Right atrium auricular region (tissue), 2 donors: Measurements from ENCODE around the gene FBXO21. TPM values are rescaled to one million over a fixed set of nuclear protein-coding genes. Genes with fewer than 3 reads are reported as not detected.
"Not testable (repeated sequence)": the region's sequence is repeated elsewhere in the genome, so short reads cannot be mapped to it uniquely, and the experiment has no call there.

Source experiments
- DNase-seq: peaks from one replicate; pipeline ENCODE4 v3.0.0-alpha.2; 2019; ENCODE audit warnings: low spot score
- H3K27ac ChIP-seq, 2 donors: fragments of 200-600 bp; sonication (generic); 1 replicate in 1 of 2; 2 replicates in 1 of 2; pipeline ENCODE4 v1.5.1; 2016 to 2019
- H3K27me3 ChIP-seq, 2 donors: fragments of 200-600 bp; sonication (generic); one replicate each; pipeline versions ENCODE4 v1.5.1 to v1.6.0; 2017 to 2019
- H3K36me3 ChIP-seq: fragments of 200-600 bp; sonication (generic); one replicate; pipeline ENCODE4 v1.5.1; 2016
- H3K4me1 ChIP-seq, 2 donors: fragments of 200-600 bp; sonication (generic); one replicate each; pipeline versions ENCODE4 v1.5.1 to v1.6.0; 2017 to 2019
- H3K4me3 ChIP-seq, 2 donors: fragments of 200-600 bp; sonication (generic); 1 replicate in 1 of 2; 2 replicates in 1 of 2; pipeline ENCODE4 v1.5.1; 2017 to 2019; ENCODE audit warnings: mild to moderate bottlenecking in 1 of 2, moderate library complexity in 1 of 2
- H3K9me3 ChIP-seq, 2 donors: fragments of 200-600 bp; sonication (generic); one replicate each; pipeline ENCODE4 v1.5.1; 2019
- CTCF ChIP-seq, 2 donors: fragments of 200-600 bp; sonication (generic); IDR thresholded peaks; one replicate each; pipeline ENCODE4 v1.5.1; 2019; ENCODE audit warnings: antibody characterized with exemption in 2 of 2
- total RNA-seq, 2 donors: library from RNA; depleted of rRNA; stranded (reverse); fragments of >200 nt; gene quantifications; one replicate each; pipeline ENCODE4 v1.1.0, GENCODE V29; 2016

The FBXO21 gene
- total RNA-seq, 2 donors from 2014 or later = 43.5 to 77.9 TPM

DNA sequence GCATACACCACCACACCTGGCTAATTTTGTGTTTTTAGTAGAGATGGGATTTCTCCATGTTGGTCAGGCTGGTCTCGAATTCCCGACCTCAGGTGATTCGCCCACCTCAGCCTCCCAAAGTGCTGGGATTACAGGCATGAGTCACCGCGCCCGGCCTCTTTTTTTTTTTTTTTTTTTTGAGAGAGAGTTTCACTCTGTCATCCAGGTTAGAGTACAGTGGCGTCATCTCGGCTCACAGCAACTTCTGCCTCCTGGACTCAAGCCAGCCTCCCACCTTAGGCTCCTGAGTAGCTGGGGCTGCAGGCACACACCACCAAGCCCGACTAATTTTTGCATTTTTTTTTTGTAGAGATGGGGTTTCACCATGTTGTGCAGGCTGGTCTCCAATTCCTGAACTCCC is 4.8 kb upstream of the FBXO21 start:
- not testable (repeated sequence) for H3K4me1 ChIP-seq, DNase-seq, H3K4me3 ChIP-seq, H3K9me3 ChIP-seq, H3K36me3 ChIP-seq, H3K27ac ChIP-seq, H3K27me3 ChIP-seq

GRCh38 chr12:117193903-117194302 is 3.6 kb upstream of the FBXO21 start:
- Histone ChIP-seq H3K4me1 (peaks cover 0 to 12% of the 10 kb centered on the region in 2 donors), H3K36me3 (no peaks in the 10 kb centered on the region)

GRCh38 chr12:117192581-117192980 is 2.3 kb upstream of the FBXO21 start:
- not testable (repeated sequence) for H3K9me3 ChIP-seq, DNase-seq, H3K27me3 ChIP-seq, H3K4me3 ChIP-seq, H3K27ac ChIP-seq, H3K36me3 ChIP-seq
- peaks cover 0 to 17% of the 10 kb centered on the region in 2 donors for H3K4me1 ChIP-seq

More at GRCh38 chr12:117193903-117194302, 3.6 kb upstream of the FBXO21 start:
- no peak overlapping the region for H3K4me3 ChIP-seq
- no peaks in the 10 kb centered on the region for H3K27me3 ChIP-seq
- DNase-seq = no peak
- no peak for TF ChIP-seq CTCF (IDR thresholded peaks at IDR 0.05)
- H3K9me3 ChIP-seq = no peaks in the 10 kb centered on the region
- no peak overlapping the region for H3K27ac ChIP-seq

- Histone ChIP-seq H3K27ac (no peak overlapping the region), H3K27me3 (no peaks in the 10 kb centered on the region), H3K9me3 (no peaks in the 10 kb centered on the region), H3K4me1 (peaks cover 0 to 17% of the 10 kb centered on the region in 2 donors), H3K36me3 (no peaks in the 10 kb centered on the region), H3K4me3 (no peak overlapping the region)
- DNase-seq = no peak
- no peak for TF ChIP-seq CTCF (IDR thresholded peaks at IDR 0.05)
Measured at GRCh38 chr12:117192057-117192456, 1.8 kb upstream of the FBXO21 start.

- TF ChIP-seq CTCF (IDR thresholded peaks at IDR 0.05) = no peak
- Histone ChIP-seq H3K4me3 (peak overlapping the region; percentile 81 to 85), H3K27ac (peak overlapping the region; percentile 80 to 86), H3K4me1 (peaks cover 0 to 17% of the 10 kb centered on the region in 2 donors), H3K9me3 (no peaks in the 10 kb centered on the region), H3K27me3 (no peaks in the 10 kb centered on the region), H3K36me3 (peaks cover 16% of the 10 kb centered on the region)
- no peak for DNase-seq
Measured at GRCh38 chr12:117189725-117190209, 503 bp downstream of the FBXO21 start.

GRCh38 chr12:117188961-117189724 is 1.1 kb downstream of the FBXO21 start:
- no peak for DNase-seq

More at GRCh38 chr12:117188961-117189724, 1.1 kb downstream of the FBXO21 start:
- no peak for TF ChIP-seq CTCF (IDR thresholded peaks at IDR 0.05)
- no peaks in the 10 kb centered on the region for H3K27me3 ChIP-seq
- no peaks in the 10 kb centered on the region for H3K9me3 ChIP-seq
- H3K27ac ChIP-seq = peak overlapping the region; percentile 80 to 86
- peaks cover 0 to 17% of the 10 kb centered on the region in 2 donors for H3K4me1 ChIP-seq
- H3K36me3 ChIP-seq = peaks cover 22% of the 10 kb centered on the region
- peak overlapping the region; percentile 81 to 85 for H3K4me3 ChIP-seq
